Panc1 (cell line): ENCODE data around the gene MRNIP.

Experiments
- REST ChIP-seq, 2 experiments: IDR thresholded peaks; 2 replicates each; pipeline ENCODE4 v1.6.1; 2011 to 2012; ENCODE audit warnings: low read depth in 2 of 2, control low read depth in 1 of 2, low read length in 1 of 2, mild to moderate bottlenecking in 1 of 2, moderate library complexity in 1 of 2; ENCODE audit not compliant: insufficient read depth in 1 of 2
- TF ChIP-seq, protein P1 (sequence below): fragments of 450-650 bp; IDR thresholded peaks from 2 replicates; pipeline ENCODE4 v1.5.1; 2017; ENCODE audit warnings: mild to moderate bottlenecking

- TF ChIP-seq, protein P1, sequence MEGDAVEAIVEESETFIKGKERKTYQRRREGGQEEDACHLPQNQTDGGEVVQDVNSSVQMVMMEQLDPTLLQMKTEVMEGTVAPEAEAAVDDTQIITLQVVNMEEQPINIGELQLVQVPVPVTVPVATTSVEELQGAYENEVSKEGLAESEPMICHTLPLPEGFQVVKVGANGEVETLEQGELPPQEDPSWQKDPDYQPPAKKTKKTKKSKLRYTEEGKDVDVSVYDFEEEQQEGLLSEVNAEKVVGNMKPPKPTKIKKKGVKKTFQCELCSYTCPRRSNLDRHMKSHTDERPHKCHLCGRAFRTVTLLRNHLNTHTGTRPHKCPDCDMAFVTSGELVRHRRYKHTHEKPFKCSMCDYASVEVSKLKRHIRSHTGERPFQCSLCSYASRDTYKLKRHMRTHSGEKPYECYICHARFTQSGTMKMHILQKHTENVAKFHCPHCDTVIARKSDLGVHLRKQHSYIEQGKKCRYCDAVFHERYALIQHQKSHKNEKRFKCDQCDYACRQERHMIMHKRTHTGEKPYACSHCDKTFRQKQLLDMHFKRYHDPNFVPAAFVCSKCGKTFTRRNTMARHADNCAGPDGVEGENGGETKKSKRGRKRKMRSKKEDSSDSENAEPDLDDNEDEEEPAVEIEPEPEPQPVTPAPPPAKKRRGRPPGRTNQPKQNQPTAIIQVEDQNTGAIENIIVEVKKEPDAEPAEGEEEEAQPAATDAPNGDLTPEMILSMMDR = no peak
- no peak for TF ChIP-seq REST (IDR thresholded peaks at IDR 0.05; ENCODE audit: insufficient read depth in 1 of 2, low read depth in 2 of 2, low read length in 1 of 2)
Measured at GRCh38 chr5:179816796-179817469, 41.7 kb downstream of the MRNIP start.
